Measurements from ENCODE around the gene ALDOA. TPM values are rescaled to one million over a fixed set of nuclear protein-coding genes. Genes with fewer than 3 reads are reported as not detected.
A peak's percentile ranks its signal among the peaks of the same experiment; 100 is the strongest.

Gene ALDOA
- polyA plus RNA-seq, 1 donor from 2014 or later = 884 TPM

- Mint-ChIP-seq H3K9me3 (no peaks in the 10 kb centered on the region), H3K36me3 (peaks cover 2% of the 10 kb centered on the region), H3K27ac (peak overlapping the region in 2 of 3 donors; percentile 22 to 67), H3K4me3 (peak overlapping the region in 1 of 4 donors; percentile 69), H3K27me3 (no peaks in the 10 kb centered on the region), H3K4me1 (peaks cover 19 to 20% (median 20%) of the 10 kb centered on the region in 3 donors)
These were observed 4.9 kb downstream of the ALDOA start for GRCh38 chr16:30070490-30070889.

- H3K27ac Mint-ChIP-seq = peak within 1 kb of the TSS; percentile 92 to 98 (median 96)
- H3K27me3 Mint-ChIP-seq = no peaks in the 10 kb centered on the region
- peaks cover 2% of the 10 kb centered on the region for H3K36me3 Mint-ChIP-seq
- no peaks in the 10 kb centered on the region for H3K9me3 Mint-ChIP-seq
- peaks cover 23 to 29% (median 29%) of the 10 kb centered on the region in 3 donors for H3K4me1 Mint-ChIP-seq
- peak within 1 kb of the TSS; percentile 95 to 97 (median 96) for H3K4me3 Mint-ChIP-seq
These were observed 10.1 kb downstream of the ALDOA start, which contains the start of gene PPP4C for GRCh38 chr16:30075503-30076275. TSS of gene PPP4C (plus strand) at chr16:30075994. CDS start at chr16:30076378, 384 bp downstream.

DNA sequence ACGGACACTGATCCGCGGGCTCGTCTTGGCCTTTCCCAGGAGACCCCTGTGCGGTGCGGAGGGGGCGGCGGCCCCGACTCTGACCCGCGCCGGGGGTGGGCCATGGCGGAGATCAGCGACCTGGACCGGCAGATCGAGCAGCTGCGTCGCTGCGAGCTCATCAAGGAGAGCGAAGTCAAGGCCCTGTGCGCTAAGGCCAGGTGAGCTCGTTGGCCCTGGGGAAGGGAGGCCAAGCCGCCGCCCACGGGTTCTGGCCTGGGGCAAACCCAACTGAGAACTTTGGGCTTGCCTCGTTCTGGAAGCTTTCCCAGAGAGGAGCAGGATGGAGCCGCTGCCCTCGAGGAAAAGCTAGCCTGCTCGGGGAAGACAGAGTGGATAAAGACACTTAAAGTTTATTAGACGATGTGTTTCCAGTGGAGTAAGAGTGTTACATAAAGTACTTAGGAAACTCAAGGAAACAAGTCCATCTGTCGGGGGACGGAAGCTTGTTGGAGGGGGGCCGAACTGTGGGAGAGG lies 10.8 kb downstream of the ALDOA start:
- H3K9me3 Mint-ChIP-seq = no peaks in the 10 kb centered on the region
- H3K36me3 Mint-ChIP-seq = peaks cover 2% of the 10 kb centered on the region
- peaks cover 23 to 29% (median 29%) of the 10 kb centered on the region in 3 donors for H3K4me1 Mint-ChIP-seq

GRCh38 chr16:30077656-30078055 lies 12.1 kb downstream of the ALDOA start:
- Mint-ChIP-seq H3K36me3 (peaks cover 2% of the 10 kb centered on the region), H3K27ac (peak overlapping the region in 2 of 3 donors; percentile 92 to 96), H3K27me3 (no peaks in the 10 kb centered on the region), H3K4me3 (peak overlapping the region; percentile 21 to 97 (median 96)), H3K9me3 (no peaks in the 10 kb centered on the region), H3K4me1 (peaks cover 23 to 29% (median 27%) of the 10 kb centered on the region in 3 donors)

More for the DNA sequence above, 10.8 kb downstream of the ALDOA start:
- peak overlapping the region; percentile 95 to 97 (median 96) for H3K4me3 Mint-ChIP-seq
- H3K27ac Mint-ChIP-seq = peak overlapping the region; percentile 92 to 98 (median 96)
- H3K27me3 Mint-ChIP-seq = no peaks in the 10 kb centered on the region

- Mint-ChIP-seq H3K27ac (peak overlapping the region in 1 of 3 donors; percentile 92), H3K9me3 (no peaks in the 10 kb centered on the region), H3K27me3 (no peaks in the 10 kb centered on the region), H3K4me1 (peaks cover 23 to 29% (median 29%) of the 10 kb centered on the region in 3 donors), H3K4me3 (peak overlapping the region in 1 of 4 donors; percentile 97), H3K36me3 (peaks cover 2% of the 10 kb centered on the region)
These were observed 13.2 kb downstream of the ALDOA start for GRCh38 chr16:30078744-30079143.

DNA sequence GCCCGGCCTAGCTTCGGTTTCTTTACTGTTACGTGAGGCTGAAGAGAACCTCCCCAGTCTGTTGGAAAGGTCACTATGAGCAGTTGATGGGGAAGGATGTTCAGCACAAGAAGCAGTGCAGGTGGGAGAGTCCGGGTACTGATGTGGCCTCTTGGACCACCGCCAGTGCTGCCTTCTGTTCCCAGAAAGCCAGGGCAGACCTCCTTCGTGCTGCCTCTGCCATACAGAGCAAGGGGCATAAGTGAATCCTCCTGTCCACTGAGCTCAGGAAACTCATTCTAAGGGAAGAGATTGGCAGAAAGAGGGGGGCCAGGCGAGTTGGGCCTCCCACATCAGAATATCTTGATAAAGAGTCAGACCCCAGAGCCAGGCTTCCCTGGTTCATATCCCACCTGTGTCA lies 13.9 kb downstream of the ALDOA start:
- Mint-ChIP-seq H3K36me3 (peaks cover 2% of the 10 kb centered on the region), H3K27me3 (no peaks in the 10 kb centered on the region), H3K27ac (no peak overlapping the region), H3K9me3 (no peaks in the 10 kb centered on the region), H3K4me3 (peak overlapping the region in 1 of 4 donors; percentile 40), H3K4me1 (peaks cover 23 to 29% (median 29%) of the 10 kb centered on the region in 3 donors)

- peak overlapping the region in 1 of 4 donors; percentile 68 for H3K4me3 Mint-ChIP-seq
- H3K36me3 Mint-ChIP-seq = no peaks in the 10 kb centered on the region
- H3K4me1 Mint-ChIP-seq = peaks cover 4 to 22% (median 13%) of the 10 kb centered on the region in 3 donors
- H3K27me3 Mint-ChIP-seq = no peaks in the 10 kb centered on the region
- H3K27ac Mint-ChIP-seq = peak overlapping the region in 2 of 3 donors; percentile 27 to 71
- no peaks in the 10 kb centered on the region for H3K9me3 Mint-ChIP-seq
These were observed 17.1 kb downstream of the ALDOA start for GRCh38 chr16:30082545-30083090.

DNA sequence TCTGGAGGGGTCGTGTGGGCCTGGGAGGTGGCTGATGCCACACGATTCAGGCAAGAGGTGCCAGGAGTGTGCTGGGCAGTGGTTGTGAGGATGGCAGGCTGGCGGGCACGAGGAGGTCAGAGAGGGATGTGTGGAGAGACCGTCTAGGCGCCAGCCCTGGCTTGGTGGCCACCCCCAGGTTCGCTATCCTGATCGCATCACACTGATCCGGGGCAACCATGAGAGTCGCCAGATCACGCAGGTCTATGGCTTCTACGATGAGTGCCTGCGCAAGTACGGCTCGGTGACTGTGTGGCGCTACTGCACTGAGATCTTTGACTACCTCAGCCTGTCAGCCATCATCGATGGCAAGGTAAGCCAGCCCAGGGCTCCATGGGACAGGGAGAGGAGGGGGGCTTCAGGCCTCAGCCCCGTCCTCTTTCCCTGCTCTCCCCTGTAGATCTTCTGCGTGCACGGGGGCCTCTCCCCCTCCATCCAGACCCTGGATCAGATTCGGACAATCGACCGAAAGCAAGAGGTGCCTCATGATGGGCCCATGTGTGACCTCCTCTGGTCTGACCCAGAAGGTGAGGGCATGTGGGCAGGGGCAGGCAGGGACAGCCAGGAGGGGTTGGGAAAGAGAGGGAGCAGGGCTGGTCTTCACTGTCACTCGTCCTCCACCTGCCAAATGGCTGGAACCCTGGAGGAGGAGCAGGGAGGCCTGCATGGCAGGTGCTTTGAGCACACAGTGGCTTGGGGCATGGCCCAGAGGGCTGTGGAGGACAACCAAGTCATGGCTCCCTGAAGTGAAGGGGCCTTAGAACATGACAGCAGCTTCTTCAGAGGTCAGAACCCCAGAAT lies 17.9 kb downstream of the ALDOA start:
- H3K27ac Mint-ChIP-seq = peak overlapping the region in 1 of 3 donors; percentile 71

GRCh38 chr16:30084096-30084815 lies 18.7 kb downstream of the ALDOA start:
- Mint-ChIP-seq H3K27me3 (no peaks in the 10 kb centered on the region), H3K4me1 (peaks cover 0 to 13% (median 9%) of the 10 kb centered on the region in 3 donors), H3K4me3 (peak overlapping the region in 1 of 4 donors; percentile 30), H3K27ac (peak overlapping the region in 1 of 3 donors; percentile 61), H3K36me3 (no peaks in the 10 kb centered on the region), H3K9me3 (no peaks in the 10 kb centered on the region)

More for the DNA sequence above, 17.9 kb downstream of the ALDOA start:
- Mint-ChIP-seq H3K9me3 (no peaks in the 10 kb centered on the region), H3K27me3 (no peaks in the 10 kb centered on the region), H3K4me1 (peaks cover 0 to 17% (median 9%) of the 10 kb centered on the region in 3 donors), H3K36me3 (no peaks in the 10 kb centered on the region), H3K4me3 (peak overlapping the region in 1 of 4 donors; percentile 30)

DNA sequence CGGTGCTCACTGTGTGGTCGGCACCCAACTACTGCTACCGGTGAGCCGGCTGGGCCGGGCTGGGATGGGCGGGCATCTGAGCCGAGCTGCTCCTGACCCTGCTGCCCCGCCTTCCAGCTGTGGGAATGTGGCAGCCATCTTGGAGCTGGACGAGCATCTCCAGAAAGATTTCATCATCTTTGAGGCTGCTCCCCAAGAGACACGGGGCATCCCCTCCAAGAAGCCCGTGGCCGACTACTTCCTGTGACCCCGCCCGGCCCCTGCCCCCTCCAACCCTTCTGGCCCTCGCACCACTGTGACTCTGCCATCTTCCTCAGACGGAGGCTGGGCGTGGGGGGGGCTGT lies 19.2 kb downstream of the ALDOA start:
- Mint-ChIP-seq H3K4me1 (peaks cover 0 to 13% (median 12%) of the 10 kb centered on the region in 3 donors), H3K36me3 (no peaks in the 10 kb centered on the region), H3K9me3 (no peaks in the 10 kb centered on the region), H3K4me3 (no peak overlapping the region), H3K27ac (no peak overlapping the region), H3K27me3 (no peaks in the 10 kb centered on the region)

- peaks cover 0 to 18% (median 16%) of the 10 kb centered on the region in 3 donors for H3K4me1 Mint-ChIP-seq
- H3K27me3 Mint-ChIP-seq = no peaks in the 10 kb centered on the region
- H3K36me3 Mint-ChIP-seq = no peaks in the 10 kb centered on the region
- H3K4me3 Mint-ChIP-seq = no peak overlapping the region
- no peaks in the 10 kb centered on the region for H3K9me3 Mint-ChIP-seq
- H3K27ac Mint-ChIP-seq = peak overlapping the region in 1 of 3 donors; percentile 67
These were observed 19.7 kb downstream of the ALDOA start for GRCh38 chr16:30085247-30085646.

GRCh38 chr16:30085820-30086219 lies 20.3 kb downstream of the ALDOA start:
- H3K9me3 Mint-ChIP-seq = no peaks in the 10 kb centered on the region

DNA sequence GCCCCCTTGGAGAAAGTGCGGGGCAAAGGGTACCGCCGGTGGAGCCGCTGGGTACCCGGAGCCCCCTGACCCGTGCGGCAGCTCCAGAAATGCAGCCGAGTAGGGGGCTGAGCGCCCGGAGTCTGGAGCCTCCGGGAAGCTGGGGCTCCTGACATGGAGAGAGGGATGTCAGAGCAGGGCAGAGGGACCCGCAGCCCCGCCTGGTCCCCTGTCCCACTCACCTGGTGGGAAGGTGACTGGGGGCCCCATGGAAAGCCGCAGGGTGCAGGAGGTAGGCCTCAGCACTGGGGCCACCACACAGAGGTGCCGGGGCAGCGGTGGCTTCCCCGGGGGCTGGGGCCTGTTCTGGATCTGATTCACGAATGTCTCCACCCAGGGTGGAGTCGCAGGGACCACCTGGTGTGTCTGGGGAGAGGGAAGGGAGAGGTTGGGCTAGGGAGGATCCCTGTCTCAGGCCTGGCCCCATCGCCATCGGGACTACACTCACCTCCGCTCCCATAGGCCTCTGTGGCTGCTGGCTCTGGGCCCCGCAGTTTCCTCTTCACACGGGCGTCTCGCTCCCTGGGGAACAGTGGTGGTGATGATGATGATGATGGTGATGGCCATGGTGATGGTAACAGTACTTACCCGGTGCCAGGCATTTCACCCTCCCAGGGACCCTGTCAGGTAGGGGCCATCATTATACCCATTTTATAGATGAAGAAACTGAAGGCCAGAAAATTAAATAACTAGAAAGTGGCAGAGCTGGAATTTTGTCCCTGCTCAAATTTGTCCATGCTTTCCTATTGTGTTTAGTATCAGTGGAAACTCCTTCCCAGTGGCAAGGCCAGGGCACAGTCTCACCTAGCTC lies 21.0 kb downstream of the ALDOA start:
- no peaks in the 10 kb centered on the region for H3K27me3 Mint-ChIP-seq
- H3K36me3 Mint-ChIP-seq = no peaks in the 10 kb centered on the region
- H3K4me1 Mint-ChIP-seq = peaks cover under 1 to 21% (median 16%) of the 10 kb centered on the region in 3 donors
- no peaks in the 10 kb centered on the region for H3K9me3 Mint-ChIP-seq
- H3K4me3 Mint-ChIP-seq = peak overlapping the region in 3 of 4 donors; percentile 5 to 72 (median 17)
- H3K27ac Mint-ChIP-seq = peak overlapping the region; percentile 35 to 68 (median 67)

More at GRCh38 chr16:30085820-30086219, 20.3 kb downstream of the ALDOA start:
- Mint-ChIP-seq H3K4me3 (no peak overlapping the region), H3K4me1 (peaks cover 0 to 21% (median 16%) of the 10 kb centered on the region in 3 donors), H3K36me3 (no peaks in the 10 kb centered on the region), H3K27me3 (no peaks in the 10 kb centered on the region), H3K27ac (peak overlapping the region in 1 of 3 donors; percentile 35)
